H1 (cell line): ENCODE results near the gene RAMP3. TPM values are rescaled to one million over a fixed set of nuclear protein-coding genes. Genes with fewer than 3 reads are reported as not detected.

Experiments
- CTCF ChIA-PET: fragments of 300-600 bp; sonication (Branson Sonifier 250); formaldehyde crosslinking; loops from one replicate; lab custom pipeline; 2021; ENCODE audit not compliant: partially characterized antibody; lab: Charles Lee
- POLR2A ChIA-PET: fragments of 300-600 bp; sonication (Branson Sonifier 250); formaldehyde crosslinking; loops from one replicate; lab custom pipeline; 2021; ENCODE audit warnings: inconsistent platforms; ENCODE audit not compliant: partially characterized antibody; lab: Charles Lee
- DNase-seq, 2 experiments: peaks; one replicate each; pipeline versions ENCODE4 v3.0.0 to v3.0.0-alpha.2; 2010 to 2022; ENCODE audit warnings: low spot score in 2 of 2, low read depth in 1 of 2, mixed read lengths in 1 of 2
- FAIRE-seq: peaks from 2 replicates; lab custom pipeline; 2011; peaks lifted over from hg19 to GRCh38; lab: Jason Lieb, UNC
- H2AFZ ChIP-seq: 2 replicates; pipeline ENCODE4 v1.8.1; 2012; ENCODE audit warnings: low read length, inconsistent platforms
- H2AK5ac ChIP-seq: 2 replicates; pipeline ENCODE4 v1.6.1; 2013; ENCODE audit warnings: low read depth, low read length
- H2BK120ac ChIP-seq: replicated peaks from 2 replicates; pipeline ENCODE3; 2013; ENCODE audit warnings: low read depth, low read length, inconsistent platforms
- H2BK12ac ChIP-seq: 2 replicates; pipeline ENCODE4 v1.6.1; 2013; ENCODE audit warnings: low read depth, low read length
- H2BK15ac ChIP-seq: 2 replicates; pipeline ENCODE4 v1.6.1; 2013; ENCODE audit warnings: low read length
- H2BK20ac ChIP-seq: 2 replicates; pipeline ENCODE4 v1.6.1; 2013; ENCODE audit warnings: low read length
- H2BK5ac ChIP-seq: 2 replicates; pipeline ENCODE4 v1.6.1; 2013; ENCODE audit warnings: low read depth, low read length
- H3K14ac ChIP-seq: 2 replicates; pipeline ENCODE4 v1.6.1; 2013; ENCODE audit warnings: inconsistent platforms; ENCODE audit not compliant: insufficient read length
- H3K18ac ChIP-seq: 2 replicates; pipeline ENCODE4 v1.6.1; 2013; ENCODE audit warnings: low read length; ENCODE audit errors: extremely low read depth
- H3K23ac ChIP-seq: 2 replicates; pipeline ENCODE4 v1.6.1; 2013; ENCODE audit warnings: inconsistent platforms; ENCODE audit not compliant: insufficient read length
- H3K23me2 ChIP-seq: 2 replicates; pipeline ENCODE4 v1.6.1; 2013; ENCODE audit warnings: low read depth, low read length
- H3K27ac ChIP-seq: 2 replicates; pipeline ENCODE4 v1.6.1; 2011; ENCODE audit warnings: low read depth, low read length, inconsistent platforms
- H3K27me3 ChIP-seq, 4 experiments: replicated peaks in 1 of 4; 1 replicate in 1 of 4; 2 replicates in 3 of 4; pipeline versions ENCODE4 v1.6.1 to v1.8.1; 2011 to 2013; ENCODE audit warnings: low read length in 3 of 4, mild to moderate bottlenecking in 3 of 4, inconsistent platforms in 2 of 4, mixed read lengths in 2 of 4, moderate library complexity in 1 of 4; ENCODE audit not compliant: control insufficient read depth in 3 of 4, insufficient read depth in 3 of 4; ENCODE audit errors: extremely low read depth in 1 of 4
- H3K36me3 ChIP-seq, 4 experiments: 2 replicates each; pipeline versions ENCODE4 v1.6.1 to v1.8.1; 2011 to 2013; ENCODE audit warnings: mild to moderate bottlenecking in 4 of 4, low read length in 3 of 4, moderate library complexity in 2 of 4, control low read depth in 1 of 4, inconsistent platforms in 1 of 4; ENCODE audit not compliant: insufficient read depth in 4 of 4, control insufficient read depth in 2 of 4
- H3K4ac ChIP-seq: replicated peaks from 2 replicates; pipeline ENCODE3; 2013; ENCODE audit warnings: low read length, low read depth, mixed read lengths, inconsistent platforms; ENCODE audit not compliant: insufficient read length
- H3K4me1 ChIP-seq, 4 experiments: replicated peaks in 1 of 4; 1 replicate in 1 of 4; 2 replicates in 3 of 4; pipeline versions ENCODE4 v1.6.1 to v1.8.1; 2011 to 2013; ENCODE audit warnings: low read length in 3 of 4, inconsistent platforms in 2 of 4, mixed read lengths in 1 of 4; ENCODE audit not compliant: insufficient read depth in 4 of 4, control insufficient read depth in 3 of 4
- H3K4me2 ChIP-seq, 2 experiments: 2 replicates each; pipeline versions ENCODE4 v1.6.1 to v1.8.1; 2011 to 2013; ENCODE audit warnings: low read depth in 2 of 2, low read length in 2 of 2, control low read depth in 1 of 2, inconsistent platforms in 1 of 2, mild to moderate bottlenecking in 1 of 2; ENCODE audit not compliant: insufficient read depth in 1 of 2
- H3K4me3 ChIP-seq, 4 experiments: fragments of 200-600, 300-600 bp in 1 of 4; sonication (generic), shearing (Covaris generic), sonication (Bioruptor Twin) in 1 of 4; 2 replicates each; pipeline versions ENCODE4 v1.5.1 to v1.8.1; 2011 to 2016; ENCODE audit warnings: low read length in 4 of 4, low read depth in 3 of 4, control low read depth in 2 of 4, inconsistent platforms in 2 of 4, mild to moderate bottlenecking in 2 of 4, mixed read lengths in 1 of 4, moderate library complexity in 1 of 4; ENCODE audit not compliant: insufficient read depth in 2 of 4; ENCODE audit errors: extremely low read depth in 1 of 4
- H3K56ac ChIP-seq: replicated peaks from 2 replicates; pipeline ENCODE3; 2013; ENCODE audit warnings: low read depth, mild to moderate bottlenecking, mixed read lengths, low read length, inconsistent platforms; ENCODE audit not compliant: insufficient read length
- H3K79me1 ChIP-seq: 2 replicates; pipeline ENCODE4 v1.6.1; 2013; ENCODE audit warnings: low read depth, low read length, control low read depth
- H3K79me2 ChIP-seq, 2 experiments: 2 replicates each; pipeline versions ENCODE4 v1.6.1 to v1.8.1; 2012 to 2013; ENCODE audit warnings: low read length in 2 of 2, mild to moderate bottlenecking in 2 of 2, inconsistent platforms in 1 of 2; ENCODE audit not compliant: insufficient read depth in 2 of 2, control insufficient read depth in 1 of 2
- H3K9ac ChIP-seq, 4 experiments: replicated peaks in 1 of 4; 1 replicate in 1 of 4; 2 replicates in 3 of 4; pipeline versions ENCODE4 v1.6.1 to v1.8.1; 2011 to 2013; ENCODE audit warnings: low read depth in 3 of 4, low read length in 3 of 4, control low read depth in 2 of 4, mild to moderate bottlenecking in 2 of 4, moderate library complexity in 2 of 4, inconsistent platforms in 1 of 4; ENCODE audit errors: extremely low read depth in 1 of 4
- H3K9me3 ChIP-seq, 2 experiments: 2 replicates each; pipeline versions ENCODE4 v1.6.1 to v1.8.1; 2012 to 2013; ENCODE audit warnings: mild to moderate bottlenecking in 2 of 2, moderate library complexity in 2 of 2, control low read depth in 1 of 2, inconsistent platforms in 1 of 2, low read depth in 1 of 2, low read length in 1 of 2, mixed read lengths in 1 of 2; ENCODE audit not compliant: insufficient read depth in 2 of 2
- H4K20me1 ChIP-seq, 2 experiments: replicated peaks in 1 of 2; 2 replicates each; pipeline versions ENCODE3 to v1.8.1; 2011 to 2013; ENCODE audit warnings: inconsistent platforms in 2 of 2, low read length in 2 of 2, mild to moderate bottlenecking in 1 of 2; ENCODE audit not compliant: insufficient read depth in 2 of 2, control insufficient read depth in 1 of 2
- H4K5ac ChIP-seq: 2 replicates; pipeline ENCODE4 v1.6.1; 2013; ENCODE audit warnings: low read length, low read depth, mixed read lengths, inconsistent platforms; ENCODE audit not compliant: insufficient read length
- H4K8ac ChIP-seq: 2 replicates; pipeline ENCODE4 v1.8.0; 2013; ENCODE audit warnings: mild to moderate bottlenecking, moderate library complexity, low read length, inconsistent platforms; ENCODE audit not compliant: insufficient read depth; ENCODE audit errors: extremely low read depth
- H4K91ac ChIP-seq: replicated peaks from 2 replicates; pipeline ENCODE3; 2013; ENCODE audit warnings: low read length, mixed read lengths, inconsistent platforms; ENCODE audit not compliant: insufficient read length
- CREB1 ChIP-seq: IDR thresholded peaks from 2 replicates; pipeline ENCODE4 v1.6.1; 2012; ENCODE audit warnings: inconsistent platforms
- CTBP2 ChIP-seq: IDR thresholded peaks from 2 replicates; pipeline ENCODE4 v1.7.0; 2011; ENCODE audit warnings: borderline replicate concordance, mild to moderate bottlenecking, moderate library complexity, mixed read lengths, low read length; ENCODE audit not compliant: insufficient read depth, insufficient read length
- CTCF ChIP-seq, 3 experiments: IDR thresholded peaks; 1 replicate in 2 of 3; 2 replicates in 1 of 3; pipeline versions ENCODE4 v1.5.1 to v1.6.1; 2011; ENCODE audit warnings: low read length in 3 of 3, mild to moderate bottlenecking in 3 of 3, inconsistent platforms in 2 of 3, low read depth in 1 of 3, moderate library complexity in 1 of 3; ENCODE audit not compliant: insufficient read depth in 1 of 3; ENCODE audit errors: control extremely low read depth in 1 of 3
- EP300 ChIP-seq, 2 experiments: IDR thresholded peaks; 1 replicate in 1 of 2; 2 replicates in 1 of 2; pipeline ENCODE4 v1.6.1; 2011 to 2012; ENCODE audit warnings: low read depth in 2 of 2, low read length in 2 of 2, mild to moderate bottlenecking in 2 of 2, borderline replicate concordance in 1 of 2, inconsistent platforms in 1 of 2, moderate library complexity in 1 of 2
- GABPA ChIP-seq: IDR thresholded peaks from 2 replicates; pipeline ENCODE4 v1.6.1; 2011; ENCODE audit warnings: mild to moderate bottlenecking, low read length, moderate library complexity, borderline replicate concordance; ENCODE audit not compliant: insufficient read depth
- HDAC6 ChIP-seq: IDR thresholded peaks from one replicate; pipeline ENCODE4 v1.7.1; 2012; ENCODE audit warnings: low read depth, mild to moderate bottlenecking, inconsistent platforms, low read length, moderate library complexity
- JUND ChIP-seq: IDR thresholded peaks from 2 replicates; pipeline ENCODE4 v1.6.1; 2011; ENCODE audit warnings: mild to moderate bottlenecking, improper control_type of control experiment, low read length
- POU5F1 ChIP-seq: IDR thresholded peaks from 2 replicates; pipeline ENCODE4 v1.6.1; 2011; ENCODE audit warnings: low read depth, mild to moderate bottlenecking, low read length, moderate library complexity
- RBBP5 ChIP-seq: IDR thresholded peaks from 2 replicates; pipeline ENCODE4 v1.7.1; 2012; ENCODE audit warnings: low read depth, mild to moderate bottlenecking, inconsistent platforms, low read length, moderate library complexity, borderline replicate concordance
- SIN3A ChIP-seq, 2 experiments: IDR thresholded peaks in 1 of 2; conservative IDR thresholded peaks in 1 of 2; 2 replicates each; pipeline ENCODE4 v1.6.1; 2011 to 2012; ENCODE audit warnings: low read length in 2 of 2, improper control_type of control experiment in 1 of 2, low read depth in 1 of 2, mild to moderate bottlenecking in 1 of 2
- SP1 ChIP-seq: IDR thresholded peaks from 2 replicates; pipeline ENCODE4 v1.6.1; 2011; ENCODE audit warnings: low read depth, low read length
- TEAD4 ChIP-seq: IDR thresholded peaks from 2 replicates; pipeline ENCODE4 v1.6.1; 2012; ENCODE audit warnings: low read depth, low read length, inconsistent platforms, mixed read lengths
- WGBS, 2 experiments: shearing (Covaris generic) in 1 of 2; methylation state at CpG; one replicate each; pipeline versions ENCODE4 v1.1.6 to v1.1.7; 2013 to 2015; ENCODE audit warnings: low lambda C conversion rate in 2 of 2, mixed read lengths in 2 of 2, inconsistent platforms in 1 of 2, low coverage in 1 of 2, missing lambda C conversion rate in 1 of 2; ENCODE audit not compliant: insufficient replicate concordance in 2 of 2, insufficient coverage in 1 of 2, insufficient read length in 1 of 2; ENCODE audit errors: extremely low coverage in 1 of 2, missing lambda C conversion rate in 1 of 2; 5-methylcytosine and 5-hydroxymethylcytosine counted together
- polyA plus RNA-seq, 7 experiments: library from polyadenylated mRNA; depleted of rRNA in 3 of 7; stranded (reverse) in 5 of 7; unstranded in 2 of 7; fragments of >200 nt in 5 of 7; fragments of 200-250 nt in 2 of 7; gene quantifications; 1 replicate in 5 of 7; 2 replicates in 1 of 7; 4 replicates in 1 of 7; pipeline versions ENCODE4 v1.2.1 to v1.2.3, GENCODE V29; 2011 to 2013; ENCODE audit warnings: missing spikeins in 2 of 7, mixed read lengths in 2 of 7
- total RNA-seq: library from RNA; stranded (reverse); fragmentation: NEBNext Ultra II Directional; extraction: Animal tissue kit (Norgen Biotek cat#: 25700); gene quantifications from 2 replicates; pipeline ENCODE4 v1.2.1, GENCODE V29; 2021

Gene RAMP3
- total and polyA plus RNA-seq, 2 of the 8 experiments (the other 6 are each of a cell fraction or from before 2014, with no cell fraction given) = 0.88 to 0.98 TPM

- Histone ChIP-seq H3K9me3 (no peaks in the 10 kb centered on the region), H2BK5ac (no peak overlapping the region), H2AK5ac (no peak overlapping the region), H3K79me1 (no peaks in the 10 kb centered on the region), H2BK15ac (no peak overlapping the region), H2BK20ac (no peak overlapping the region), H2BK12ac (no peak overlapping the region), H3K36me3 (no peaks in the 10 kb centered on the region), H3K4ac (no peak overlapping the region), H2AFZ (no peak overlapping the region), H3K4me3 (no peak overlapping the region), H3K79me2 (no peaks in the 10 kb centered on the region), H3K4me2 (no peak overlapping the region), H3K23me2 (no peaks in the 10 kb centered on the region; the same call in 1 of the 2 replicates), H3K27ac (no peak overlapping the region), H4K20me1 (no peaks in the 10 kb centered on the region), H3K27me3 (no peaks in the 10 kb centered on the region), H3K9ac (no peak overlapping the region), H3K56ac (no peak overlapping the region), H4K91ac (no peak overlapping the region), H4K8ac (no peak overlapping the region), H3K14ac (no peak overlapping the region), H2BK120ac (no peak overlapping the region), H3K4me1 (no peaks in the 10 kb centered on the region), H4K5ac (no peak overlapping the region), H3K23ac (no peak overlapping the region), H3K18ac (no peak overlapping the region)
- DNase-seq = no peak
- ChIA-PET CTCF (interaction anchor here (0.6 to 2.4 kb wide), 5 partner anchors 12 to 98 kb away, joined by 4 to 11 read pairs (median 7); no protein-coding TSS in a partner anchor), POLR2A (no interaction called here)
- no peak for FAIRE-seq
- 80% methylated on average over 1 of the region's 1 CpG; no CpG with 5 or more reads in 1 of the 2 experiments for WGBS, 2 experiments
- no peak for TF ChIP-seq CTCF (IDR thresholded peaks at IDR 0.05; ENCODE audit: control extremely low read depth in 1 of 3, insufficient read depth in 1 of 3, low read depth in 1 of 3, low read length in 3 of 3)
- no peak for TF ChIP-seq CTBP2
- no peak for TF ChIP-seq POU5F1
- TF ChIP-seq CREB1 = no peak
- TF ChIP-seq JUND = no peak
- no peak for TF ChIP-seq EP300 (IDR thresholded peaks at IDR 0.05; ENCODE audit: borderline replicate concordance in 1 of 2, low read depth in 2 of 2, low read length in 2 of 2)
- TF ChIP-seq SIN3A (conservative IDR thresholded peaks at IDR 0.05 in 1 of 2, IDR thresholded peaks at IDR 0.05 in 1 of 2; ENCODE audit: low read depth in 1 of 2, low read length in 2 of 2) = no peak
- no peak for TF ChIP-seq GABPA
- TF ChIP-seq SP1 = no peak
- TF ChIP-seq RBBP5 = no peak
- no peak for TF ChIP-seq HDAC6
- no peak for TF ChIP-seq TEAD4
These were observed 14.4 kb downstream of the RAMP3 start for GRCh38 chr7:45171946-45172345.
